CD4-positive, alpha-beta T cell treated with Interleukin-10 for 1 hour (primary cell): ENCODE results near the gene CCDC69.
"Not testable (repeated sequence)": the region's sequence is repeated elsewhere in the genome, so short reads cannot be mapped to it uniquely, and the experiment has no call there.

Experiments
- DNase-seq: peaks from one replicate; pipeline ENCODE4 v3.0.0-alpha.2; 2020

CCDC69 gene

DNA sequence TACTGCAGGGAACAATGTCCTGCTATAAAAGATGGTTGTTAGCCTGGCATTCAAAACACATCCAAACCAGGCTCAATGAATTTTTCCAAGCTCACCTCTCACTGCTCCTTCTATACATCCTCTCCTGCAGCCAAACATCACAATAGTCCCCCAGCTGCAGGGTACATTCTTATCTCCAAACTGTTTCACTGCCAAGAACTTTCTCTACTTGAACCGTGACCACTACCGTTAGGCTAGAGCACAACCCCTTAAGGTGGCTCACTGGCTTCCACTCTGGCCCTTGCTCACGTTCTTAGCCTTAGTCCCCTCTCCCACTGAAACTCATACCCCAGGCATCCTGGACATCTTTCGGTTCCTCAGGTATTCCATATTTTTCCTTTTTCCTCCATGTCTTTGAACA is 37.4 kb downstream of the CCDC69 start:
- DNase-seq: no peak

DNA sequence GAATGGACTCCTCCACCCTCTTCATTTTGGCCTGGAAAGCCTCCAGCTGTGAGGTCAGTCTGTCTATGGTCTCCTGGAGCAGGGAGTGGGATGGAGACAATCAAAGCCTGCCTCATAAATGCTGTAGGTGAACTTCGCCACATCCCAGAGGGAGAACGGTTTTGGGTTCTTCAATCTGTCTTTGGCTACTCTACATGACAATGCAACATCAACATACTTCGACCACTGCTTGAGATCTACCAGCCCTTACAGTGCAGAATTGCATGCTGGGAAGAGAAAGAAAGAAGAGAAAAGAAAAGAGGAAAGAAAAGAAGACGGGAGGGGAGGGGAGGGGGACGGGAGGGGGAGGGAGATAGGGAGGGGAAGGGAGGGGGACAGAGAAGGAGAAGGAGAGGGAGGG is 37.8 kb downstream of the CCDC69 start:
- DNase-seq: no peak

DNA sequence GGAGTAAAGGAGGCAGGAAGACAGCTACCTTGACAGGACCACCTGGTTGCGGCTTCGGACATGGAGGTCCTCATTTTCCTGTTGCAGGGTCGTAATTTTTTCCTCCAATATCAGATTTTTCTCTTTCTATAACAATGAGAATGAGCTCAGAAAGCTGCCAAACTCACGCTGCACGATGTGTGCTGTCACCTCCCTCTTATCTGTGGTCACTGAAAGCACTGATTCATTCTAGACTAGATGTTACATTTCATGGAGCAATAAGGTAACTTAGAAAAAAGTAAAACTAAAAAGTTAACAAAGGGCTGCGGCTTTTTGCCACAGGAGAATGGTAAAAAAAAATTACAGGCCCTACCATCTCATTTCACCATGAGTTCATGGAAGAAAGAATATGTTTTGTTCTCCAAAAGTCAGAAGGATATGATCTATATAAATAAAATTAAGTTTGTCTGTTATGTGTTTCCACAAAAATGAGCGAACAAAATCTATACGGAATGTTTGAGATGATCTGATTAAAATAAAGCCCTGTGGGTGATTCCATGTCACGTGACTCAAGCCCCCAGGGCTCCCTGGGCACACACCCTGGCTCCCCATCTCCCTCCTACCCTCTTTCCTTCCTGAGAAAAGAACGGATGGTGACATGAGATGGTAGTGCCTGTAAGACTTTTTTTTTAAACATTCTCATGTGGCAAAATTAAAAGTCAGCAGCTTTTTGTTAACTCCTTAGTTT is 39.4 kb downstream of the CCDC69 start:
- no peak for DNase-seq

DNA sequence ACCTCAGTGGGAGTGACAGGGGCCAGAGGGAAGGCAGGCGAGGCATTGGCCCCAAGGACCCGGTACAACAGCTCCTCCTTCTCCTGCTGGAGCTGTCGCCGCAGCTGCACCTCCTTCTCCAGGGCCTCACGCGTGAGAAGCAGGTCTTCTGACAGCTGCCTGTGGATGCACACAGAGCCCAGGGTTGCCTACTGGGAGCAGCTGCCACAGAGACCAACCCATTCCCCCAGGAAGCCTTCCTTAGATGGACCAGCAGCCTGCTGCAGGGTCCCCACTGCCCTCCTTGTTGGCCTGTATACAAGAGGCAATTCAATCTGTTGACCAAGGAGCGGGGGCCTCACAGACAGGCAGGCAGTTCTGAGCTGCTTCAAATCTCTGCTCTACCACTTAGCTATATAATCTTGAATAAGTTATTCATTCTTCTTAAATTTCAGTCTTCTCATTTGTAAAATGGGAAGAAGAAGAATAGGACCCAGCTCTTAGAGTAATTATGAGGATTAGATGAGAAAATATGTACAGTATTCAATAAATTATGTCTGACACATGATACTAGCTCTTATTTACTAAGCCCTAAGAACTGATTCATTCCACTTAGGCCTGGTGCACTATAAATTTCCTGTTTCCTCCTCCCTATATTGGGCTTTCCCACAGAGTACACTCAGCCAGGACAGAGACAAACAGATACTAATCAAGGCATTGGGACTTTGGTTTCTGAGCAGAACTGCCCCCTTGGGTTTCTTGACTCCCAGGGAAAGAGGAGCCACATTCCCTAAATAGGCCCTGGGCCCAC is 40.2 kb downstream of the CCDC69 start:
- no peak for DNase-seq

DNA sequence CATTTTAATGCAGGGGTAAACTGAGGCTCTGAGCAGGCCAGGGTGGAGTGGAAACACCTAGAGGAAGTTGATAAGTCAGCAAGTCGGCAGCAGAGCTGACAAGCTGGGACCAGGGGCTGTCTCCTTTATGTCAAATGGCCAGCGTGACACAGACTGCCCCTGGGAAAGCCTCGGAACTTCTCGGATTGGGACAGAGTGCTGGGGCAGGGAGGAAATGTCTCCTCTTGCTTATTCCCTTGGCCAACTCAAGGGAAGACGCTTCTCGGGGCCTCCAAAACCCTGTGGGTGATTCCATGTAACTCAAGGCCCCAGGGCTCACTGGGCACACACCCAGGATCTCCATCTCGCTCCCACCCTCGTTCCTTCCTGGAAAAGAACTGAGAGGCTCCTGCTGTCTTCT is 40.9 kb downstream of the CCDC69 start:
- no peak for DNase-seq

- DNase-seq: no peak
Measured at GRCh38 chr5:151182524-151182900, 41.4 kb downstream of the CCDC69 start.

DNA sequence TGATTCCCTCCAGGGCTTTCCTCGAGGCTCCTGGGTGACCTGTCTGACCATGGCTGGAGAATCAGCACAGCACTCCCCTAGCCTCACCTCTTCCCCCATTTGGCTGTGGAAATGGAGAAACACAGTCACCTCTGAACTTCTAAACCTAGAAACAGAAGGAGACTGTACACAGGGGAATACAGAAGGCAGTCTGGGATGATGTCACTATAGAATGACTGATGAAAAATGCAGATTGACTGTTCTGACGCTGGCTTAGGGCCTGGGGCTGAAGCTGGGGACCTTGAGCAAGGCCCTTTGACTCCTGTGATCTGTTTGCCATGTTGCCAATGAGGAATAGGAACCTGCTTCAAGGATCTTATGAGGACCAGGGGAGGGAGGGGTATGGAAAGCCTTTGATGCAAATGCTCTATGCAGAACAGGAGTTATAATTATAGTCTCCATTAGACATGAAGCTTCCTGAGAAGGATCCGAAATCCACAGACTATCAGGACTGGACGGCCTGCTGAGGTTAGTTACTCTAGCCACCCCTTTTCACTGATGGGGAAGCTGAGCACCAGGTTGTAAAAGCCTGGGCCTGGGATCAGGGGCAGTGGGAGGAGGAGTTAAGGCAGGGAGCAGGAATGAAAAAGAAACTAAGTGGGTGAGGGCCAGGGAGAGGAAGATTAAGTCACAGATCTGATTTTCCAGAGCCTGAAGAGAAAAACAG is 41.9 kb downstream of the CCDC69 start:
- no peak for DNase-seq

GRCh38 chr5:151180291-151180690 is 43.6 kb downstream of the CCDC69 start:
- no peak for DNase-seq

DNA sequence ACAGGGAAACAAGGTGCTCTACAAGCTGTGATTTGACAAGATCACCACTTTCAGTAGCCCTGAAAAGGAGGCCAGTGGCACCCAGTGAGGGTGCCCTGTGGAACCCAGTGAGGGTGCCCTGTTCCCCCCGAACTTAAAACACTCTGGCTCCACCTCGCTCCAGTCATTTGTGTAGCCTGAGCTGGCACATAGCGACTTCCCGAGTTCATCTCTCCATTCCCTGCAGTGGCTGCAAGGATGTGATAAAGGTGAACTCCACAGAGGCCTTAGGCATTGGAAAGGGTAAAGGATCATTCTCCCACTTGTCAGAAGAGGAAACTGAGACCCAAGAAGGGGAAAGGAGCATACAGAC is 44.4 kb downstream of the CCDC69 start:
- no peak for DNase-seq

- DNase-seq: no peak
Measured at GRCh38 chr5:151178777-151179488, 45.0 kb downstream of the CCDC69 start.

DNA sequence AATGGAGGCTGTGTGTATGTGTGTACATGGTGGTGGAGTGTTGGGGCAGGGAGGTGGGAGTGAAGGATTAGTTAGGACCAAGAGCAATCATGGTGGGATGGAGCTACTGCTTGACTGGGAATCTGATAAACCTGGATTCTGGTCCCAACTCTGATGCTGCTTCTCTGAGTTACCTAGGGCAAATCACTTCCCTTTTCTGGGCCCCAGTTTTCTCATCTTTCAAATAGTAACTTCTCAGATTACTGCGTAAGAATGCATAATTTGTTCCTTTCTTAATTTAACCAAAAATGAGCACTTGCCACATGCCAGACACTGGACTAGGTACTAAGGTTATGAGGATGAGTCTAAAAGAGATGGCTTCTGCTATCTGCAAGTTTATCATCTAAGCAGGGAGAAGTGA is 45.5 kb downstream of the CCDC69 start:
- DNase-seq: no peak

- not testable (repeated sequence) for DNase-seq
Measured at GRCh38 chr5:151176268-151176667, 47.6 kb downstream of the CCDC69 start.

DNA sequence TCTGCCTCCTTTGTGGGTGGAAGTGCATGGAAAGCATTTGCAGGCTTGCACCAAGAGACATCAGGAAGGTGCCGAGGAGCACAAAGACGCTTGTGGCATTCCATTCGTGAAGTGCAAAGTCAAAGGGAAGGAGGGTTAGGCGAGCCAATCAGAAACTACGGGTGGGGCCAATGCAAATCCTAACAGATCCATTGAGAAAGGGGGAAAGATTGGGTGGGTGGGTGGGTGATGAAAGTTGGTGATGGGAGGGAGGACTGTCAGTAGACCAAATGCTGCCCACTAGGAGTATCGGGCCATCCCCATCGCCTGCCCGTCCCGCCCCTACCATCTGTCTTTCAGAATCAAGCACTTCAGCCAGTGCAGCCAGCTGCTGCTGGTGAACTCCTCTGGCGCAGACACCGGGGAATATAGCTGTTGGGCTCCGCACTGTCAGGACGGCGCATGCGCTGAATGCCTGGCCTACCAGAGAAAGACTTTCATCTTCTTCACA is 49.2 kb downstream of the CCDC69 start:
- no peak for DNase-seq

- DNase-seq: no peak
Measured at GRCh38 chr5:151173711-151174611, 49.9 kb downstream of the CCDC69 start.

- no peak for DNase-seq
Measured at GRCh38 chr5:151171529-151171928, 52.4 kb downstream of the CCDC69 start.

- DNase-seq: no peak
Measured at GRCh38 chr5:151168602-151169344, 55.1 kb downstream of the CCDC69 start.

DNA sequence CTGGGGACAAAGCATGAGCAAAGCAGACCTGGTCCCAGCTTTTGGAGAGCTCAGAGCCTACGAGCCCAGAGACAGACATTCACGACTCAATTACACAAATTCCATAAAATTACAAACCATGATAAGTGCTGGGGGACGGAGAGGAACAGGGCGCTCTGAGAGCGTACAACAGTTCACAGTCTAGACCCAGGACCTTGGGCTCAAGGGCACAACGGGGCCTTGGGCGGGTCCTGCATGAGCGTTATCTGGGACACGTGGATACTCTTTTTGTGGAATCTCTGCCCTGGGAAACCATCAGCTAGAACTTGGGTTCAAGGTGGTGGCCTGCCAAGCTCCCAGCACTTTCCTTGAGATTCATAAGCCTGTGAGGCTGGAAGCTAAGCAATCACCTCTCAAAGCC is 56.9 kb downstream of the CCDC69 start:
- DNase-seq: no peak

- DNase-seq: peak; percentile 88
Measured at GRCh38 chr5:151164687-151165392, 59.1 kb downstream of the CCDC69 start.

GRCh38 chr5:151162776-151163175 is 61.1 kb downstream of the CCDC69 start:
- DNase-seq: no peak

DNA sequence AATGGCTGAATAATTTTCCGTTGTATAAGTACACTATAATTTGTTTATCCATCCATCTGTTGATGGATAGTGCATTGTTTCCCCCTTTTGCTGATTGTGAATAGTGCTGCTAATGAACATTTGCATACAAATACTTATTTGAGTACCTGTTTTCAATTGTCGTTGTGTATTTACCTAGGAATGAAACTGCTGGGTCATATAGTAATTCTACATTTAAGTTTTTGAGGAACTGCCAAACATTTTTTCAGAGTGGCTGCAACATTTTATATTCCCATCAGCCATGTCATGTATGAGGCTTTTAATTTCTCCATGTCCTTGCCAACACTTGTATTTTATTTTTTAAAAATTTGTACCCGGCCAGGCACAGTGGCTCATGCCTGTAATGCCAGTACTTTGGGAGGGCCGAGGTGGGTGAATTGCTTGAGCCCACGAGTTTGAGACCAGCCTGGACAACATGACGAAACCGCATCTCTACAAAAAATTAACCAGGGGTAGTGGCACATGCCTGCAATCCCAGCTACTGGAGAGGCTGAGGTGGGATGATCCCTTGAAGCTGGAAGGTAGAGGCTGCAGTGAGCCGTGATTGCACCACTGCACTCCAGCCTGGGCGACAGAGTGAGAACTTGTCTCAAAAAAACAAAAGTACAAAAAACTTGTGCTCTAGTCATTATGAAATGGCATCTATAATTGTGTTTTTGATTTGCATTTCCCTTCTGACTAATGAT is 64.1 kb downstream of the CCDC69 start:
- no peak for DNase-seq
